Upper lobe of left lung (tissue), 6 donors: ENCODE data around the gene FTO. TPM values are rescaled to one million over a fixed set of nuclear protein-coding genes. Genes with fewer than 3 reads are reported as not detected.

ENCODE experiments used
- ATAC-seq, 2 donors: fragments of 200-7000 bp; cut with Tn5 transposase; one replicate each; pipeline ENCODE4 v1.9.1; 2022; ENCODE audit warnings: mild to moderate bottlenecking in 2 of 2, moderate library complexity in 2 of 2; ENCODE audit not compliant: low FRiP score in 2 of 2
- DNase-seq, 2 donors: peaks; one replicate each; pipeline ENCODE4 v3.0.0-alpha.2; 2019 to 2020
- H3K27ac ChIP-seq, 4 donors: fragments of 200-600 bp; sonication (generic); one replicate each; pipeline ENCODE4 v1.5.1; 2016 to 2019
- H3K27me3 ChIP-seq, 4 donors: fragments of 200-600 bp; sonication (generic); one replicate each; pipeline ENCODE4 v1.5.1; 2017 to 2019
- H3K36me3 ChIP-seq, 4 donors: fragments of 200-600 bp; sonication (generic); one replicate each; pipeline ENCODE4 v1.5.1; 2016 to 2019
- H3K4me1 ChIP-seq, 4 donors: fragments of 200-600 bp; sonication (generic); one replicate each; pipeline ENCODE4 v1.5.1; 2018 to 2019
- H3K4me3 ChIP-seq, 4 donors: fragments of 200-600 bp; sonication (generic); one replicate each; pipeline ENCODE4 v1.5.1; 2017 to 2019; ENCODE audit warnings: mild to moderate bottlenecking in 2 of 4, moderate library complexity in 1 of 4
- H3K9me3 ChIP-seq, 4 donors: fragments of 200-600 bp; sonication (generic); one replicate each; pipeline ENCODE4 v1.5.1; 2018 to 2019
- EP300 ChIP-seq, 4 donors: sonication (generic); formaldehyde crosslinking; IDR thresholded peaks; one replicate each; pipeline ENCODE4 v1.5.1; 2017; ENCODE audit warnings: antibody characterized with exemption in 4 of 4, control low read depth in 2 of 4
- POLR2A ChIP-seq, 4 donors: fragments of 450-650 bp; IDR thresholded peaks; one replicate each; pipeline ENCODE4 v1.5.1; 2016 to 2017; ENCODE audit warnings: antibody characterized with exemption in 4 of 4, mild to moderate bottlenecking in 2 of 4
- POLR2AphosphoS5 ChIP-seq, 2 donors: sonication (generic); formaldehyde crosslinking; IDR thresholded peaks; one replicate each; pipeline ENCODE4 v1.5.1; 2017; ENCODE audit warnings: antibody characterized with exemption in 2 of 2
- WGBS, 2 donors: methylation state at CpG; one replicate each; pipeline ENCODE4 v1.1.5; 2017 to 2018; 5-methylcytosine and 5-hydroxymethylcytosine counted together
- total RNA-seq, 6 donors: library from RNA; depleted of rRNA in 4 of 6; stranded (reverse); fragments of >200 nt in 4 of 6; gene quantifications; one replicate each; pipeline versions ENCODE4 v1.1.0 to v1.2.1, GENCODE V29; 2016 to 2021
- TF ChIP-seq, protein P1 (sequence below), 6 experiments: fragments of 450-650 bp in 4 of 6; fragments of 200-600 bp in 2 of 6; sonication (generic) in 2 of 6; IDR thresholded peaks; one replicate each; pipeline ENCODE4 v1.5.1; 2016 to 2019; ENCODE audit warnings: antibody characterized with exemption in 6 of 6
- donor health status: DM: no; HTN: no; CAD: no; lungs with moderate emphysema.
- donor health status: DM: no; HTN: yes; CAD: no; lungs with severe emphysema.

Gene FTO
- total RNA-seq, 6 donors from 2014 or later, result 62.9 to 114 (median 75.4) TPM

DNA sequence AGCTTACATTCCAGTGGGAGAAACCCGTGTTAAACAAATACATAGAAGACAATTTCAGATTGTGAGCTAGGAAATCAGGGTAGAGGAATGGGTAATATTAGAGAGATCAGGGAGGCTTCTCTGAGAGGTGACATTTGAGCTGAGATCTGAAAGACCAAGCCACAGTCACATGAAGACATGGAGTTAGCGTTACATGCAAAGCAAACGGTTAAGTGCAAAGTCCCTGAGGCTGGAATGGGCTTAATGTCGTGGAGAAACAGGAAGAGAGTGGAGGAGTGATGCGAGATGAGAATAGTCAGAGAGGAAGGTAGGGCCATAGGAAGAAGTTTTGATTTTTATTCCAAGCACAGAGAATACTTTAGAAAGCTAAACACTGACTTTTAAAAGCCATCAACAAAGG lies 336.5 kb downstream of the FTO start:
- ATAC-seq (no peak), DNase-seq (no peak)
- no peaks in the 10 kb centered on the region for H3K4me1 ChIP-seq
- peaks cover 0 to 4% (median 0%) of the 10 kb centered on the region in 4 donors for H3K36me3 ChIP-seq
- no peaks in the 10 kb centered on the region for H3K27me3 ChIP-seq
- H3K9me3 ChIP-seq, result no peaks in the 10 kb centered on the region
- TF ChIP-seq, protein P1, sequence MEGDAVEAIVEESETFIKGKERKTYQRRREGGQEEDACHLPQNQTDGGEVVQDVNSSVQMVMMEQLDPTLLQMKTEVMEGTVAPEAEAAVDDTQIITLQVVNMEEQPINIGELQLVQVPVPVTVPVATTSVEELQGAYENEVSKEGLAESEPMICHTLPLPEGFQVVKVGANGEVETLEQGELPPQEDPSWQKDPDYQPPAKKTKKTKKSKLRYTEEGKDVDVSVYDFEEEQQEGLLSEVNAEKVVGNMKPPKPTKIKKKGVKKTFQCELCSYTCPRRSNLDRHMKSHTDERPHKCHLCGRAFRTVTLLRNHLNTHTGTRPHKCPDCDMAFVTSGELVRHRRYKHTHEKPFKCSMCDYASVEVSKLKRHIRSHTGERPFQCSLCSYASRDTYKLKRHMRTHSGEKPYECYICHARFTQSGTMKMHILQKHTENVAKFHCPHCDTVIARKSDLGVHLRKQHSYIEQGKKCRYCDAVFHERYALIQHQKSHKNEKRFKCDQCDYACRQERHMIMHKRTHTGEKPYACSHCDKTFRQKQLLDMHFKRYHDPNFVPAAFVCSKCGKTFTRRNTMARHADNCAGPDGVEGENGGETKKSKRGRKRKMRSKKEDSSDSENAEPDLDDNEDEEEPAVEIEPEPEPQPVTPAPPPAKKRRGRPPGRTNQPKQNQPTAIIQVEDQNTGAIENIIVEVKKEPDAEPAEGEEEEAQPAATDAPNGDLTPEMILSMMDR (IDR thresholded peaks at IDR 0.05), result no peak
- TF ChIP-seq POLR2A (IDR thresholded peaks at IDR 0.05), result no peak
- TF ChIP-seq POLR2AphosphoS5 (IDR thresholded peaks at IDR 0.05), result no peak
- TF ChIP-seq EP300 (IDR thresholded peaks at IDR 0.05), result no peak
- 78 to 87% methylated on average over 5 of the region's 5 CpGs for WGBS, 2 donors
- H3K27ac ChIP-seq, result no peak overlapping the region
- H3K4me3 ChIP-seq, result no peak overlapping the region

DNA sequence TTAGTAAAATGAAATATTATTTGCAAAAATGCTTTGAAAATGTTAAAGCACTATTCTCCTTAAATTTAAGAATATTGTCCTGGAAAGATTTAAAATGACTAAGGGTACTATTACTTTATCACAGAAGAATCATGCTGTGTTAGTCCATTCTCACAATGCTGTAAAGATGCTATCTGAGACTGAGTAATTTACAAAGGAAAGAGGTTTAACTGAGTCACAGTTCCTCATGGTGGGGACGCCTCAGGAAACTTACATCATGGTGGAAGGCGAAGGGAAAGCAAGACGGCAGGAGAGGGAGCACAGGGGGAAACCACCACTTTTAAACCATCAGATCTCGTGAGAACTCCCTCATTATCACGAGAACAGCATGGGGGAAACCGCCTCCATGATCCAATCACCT lies 337.0 kb downstream of the FTO start:
- peaks cover 0 to 4% (median 0%) of the 10 kb centered on the region in 4 donors for H3K36me3 ChIP-seq
- DNase-seq (no peak), ATAC-seq (no peak)
- no peak overlapping the region for H3K4me3 ChIP-seq
- no peaks in the 10 kb centered on the region for H3K9me3 ChIP-seq
- TF ChIP-seq EP300 (IDR thresholded peaks at IDR 0.05) (no peak), POLR2AphosphoS5 (IDR thresholded peaks at IDR 0.05) (no peak), POLR2A (IDR thresholded peaks at IDR 0.05) (no peak)
- TF ChIP-seq, protein P1 (IDR thresholded peaks at IDR 0.05), result no peak
- H3K27me3 ChIP-seq, result no peaks in the 10 kb centered on the region
- WGBS, 2 donors, result 73 to 86% methylated on average over 6 of the region's 6 CpGs
- H3K27ac ChIP-seq, result no peak overlapping the region
- H3K4me1 ChIP-seq, result no peaks in the 10 kb centered on the region

DNA sequence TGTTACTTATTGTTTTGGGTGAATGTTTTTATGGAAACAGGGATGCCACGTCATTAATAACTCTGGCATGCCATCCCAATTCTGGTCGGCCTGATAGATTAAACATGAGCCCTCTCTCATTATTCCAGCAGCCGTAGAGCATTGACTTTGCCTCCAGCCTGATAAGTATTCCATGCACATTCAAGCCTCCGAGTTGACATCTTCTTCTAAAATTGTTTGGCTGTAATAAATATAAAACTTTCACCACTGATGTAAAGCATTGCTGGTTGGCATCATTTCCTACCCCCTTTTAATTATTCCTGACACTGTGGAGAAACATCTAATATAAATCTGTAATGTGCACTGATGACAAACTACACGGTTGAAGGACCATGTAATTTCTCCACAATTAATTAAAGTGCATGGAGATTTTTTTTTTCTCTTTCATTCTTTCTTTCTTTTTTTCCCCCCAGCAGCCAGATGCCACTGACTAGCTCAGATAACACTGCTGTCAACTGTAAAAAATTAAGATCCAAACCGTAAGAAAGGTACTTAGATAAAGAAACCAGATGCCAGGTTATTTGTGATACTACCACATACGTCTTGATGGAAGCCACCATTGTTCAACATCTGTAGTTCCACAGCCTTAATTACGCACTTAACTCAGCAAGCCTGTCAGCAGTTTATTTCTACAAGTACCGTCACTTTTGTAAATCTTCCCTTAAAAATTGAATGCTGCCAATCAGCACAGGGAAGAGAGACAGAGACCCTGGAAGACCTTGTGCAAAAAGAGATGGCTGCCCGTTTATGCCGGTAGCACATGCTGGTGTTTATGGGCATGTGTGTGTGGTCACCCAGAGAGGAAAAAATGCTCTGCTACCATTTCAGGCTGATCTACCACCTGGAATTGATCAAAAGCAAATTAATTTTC lies 344.9 kb downstream of the FTO start:
- ATAC-seq (no peak), DNase-seq (no peak)
- no peak overlapping the region for H3K27ac ChIP-seq
- H3K9me3 ChIP-seq, result no peaks in the 10 kb centered on the region
- H3K27me3 ChIP-seq, result no peaks in the 10 kb centered on the region
- no peak overlapping the region for H3K4me3 ChIP-seq
- no peak for TF ChIP-seq POLR2AphosphoS5 (IDR thresholded peaks at IDR 0.05)
- no peak for TF ChIP-seq POLR2A (IDR thresholded peaks at IDR 0.05)
- TF ChIP-seq, protein P1 (IDR thresholded peaks at IDR 0.05), result no peak
- no peak for TF ChIP-seq EP300 (IDR thresholded peaks at IDR 0.05)
- H3K36me3 ChIP-seq, result no peaks in the 10 kb centered on the region
- WGBS, 2 donors, result 83 to 84% methylated on average over 11 of the region's 11 CpGs
- H3K4me1 ChIP-seq, result no peaks in the 10 kb centered on the region

DNA sequence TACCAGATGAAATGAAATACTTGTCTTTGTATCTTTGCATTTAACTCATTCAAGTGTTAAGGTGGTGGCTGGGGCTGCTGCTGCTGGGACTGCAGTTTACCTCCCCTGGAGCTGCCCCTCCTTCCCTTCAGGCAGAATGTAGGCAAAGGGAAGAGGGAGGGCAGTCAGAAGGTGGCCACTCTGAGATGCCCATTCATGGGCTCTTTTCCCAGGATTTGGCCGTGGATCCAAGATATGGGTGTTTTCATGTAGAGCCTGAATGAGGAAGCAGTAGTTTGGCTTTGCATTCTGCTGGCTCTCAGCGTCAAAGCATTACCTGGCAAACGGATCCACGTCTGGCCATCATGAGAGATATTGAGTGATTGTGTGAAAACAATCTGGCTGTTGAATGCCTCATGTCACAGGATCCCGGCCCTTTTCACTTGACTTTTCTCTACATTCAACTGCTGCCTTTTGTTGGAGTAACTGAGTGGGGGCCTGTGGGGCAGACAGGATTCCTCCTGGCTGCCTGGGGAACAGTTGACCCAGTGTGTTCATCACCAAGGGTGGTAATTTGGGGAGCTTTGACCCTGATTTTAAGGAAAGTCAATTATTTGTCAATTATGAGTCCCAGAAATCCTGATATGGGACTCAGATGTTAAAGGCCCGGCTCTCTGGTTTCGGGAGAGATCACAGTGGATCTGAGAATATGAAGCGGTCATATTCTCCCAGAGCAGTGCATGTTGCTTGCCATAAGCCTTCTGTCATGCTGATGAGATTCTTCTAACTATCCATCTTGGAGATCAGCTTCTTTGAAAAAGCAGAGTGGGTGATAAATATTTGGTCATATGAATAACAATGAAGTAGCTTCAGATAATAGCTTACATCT lies 345.9 kb downstream of the FTO start:
- Histone ChIP-seq H3K27me3 (no peaks in the 10 kb centered on the region), H3K27ac (no peak overlapping the region), H3K9me3 (no peaks in the 10 kb centered on the region), H3K4me3 (no peak overlapping the region), H3K36me3 (no peaks in the 10 kb centered on the region), H3K4me1 (no peaks in the 10 kb centered on the region)
- 70 to 88% methylated on average over 8 of the region's 8 CpGs for WGBS, 2 donors
- TF ChIP-seq POLR2A (IDR thresholded peaks at IDR 0.05) (no peak), POLR2AphosphoS5 (IDR thresholded peaks at IDR 0.05) (no peak), EP300 (IDR thresholded peaks at IDR 0.05) (no peak)
- TF ChIP-seq, protein P1 (IDR thresholded peaks at IDR 0.05), result no peak
- DNase-seq (no peak), ATAC-seq (no peak)
